DMS53 treated with DMSO at 0.1 percent for 48 hours (cell line): Measurements from ENCODE around the gene LIMD2.

ENCODE experiments used
- DNase-seq: peaks from one replicate; lab custom pipeline; 2025; ENCODE audit not compliant: unreplicated experiment; lab: John Stamatoyannopoulos, UW

Gene LIMD2

GRCh38 chr17:63701868-63702720 is 2.2 kb upstream of the LIMD2 start:
- no peak for DNase-seq

- DNase-seq = no peak
Measured at GRCh38 chr17:63701456-63701820, 1.5 kb upstream of the LIMD2 start.

DNA sequence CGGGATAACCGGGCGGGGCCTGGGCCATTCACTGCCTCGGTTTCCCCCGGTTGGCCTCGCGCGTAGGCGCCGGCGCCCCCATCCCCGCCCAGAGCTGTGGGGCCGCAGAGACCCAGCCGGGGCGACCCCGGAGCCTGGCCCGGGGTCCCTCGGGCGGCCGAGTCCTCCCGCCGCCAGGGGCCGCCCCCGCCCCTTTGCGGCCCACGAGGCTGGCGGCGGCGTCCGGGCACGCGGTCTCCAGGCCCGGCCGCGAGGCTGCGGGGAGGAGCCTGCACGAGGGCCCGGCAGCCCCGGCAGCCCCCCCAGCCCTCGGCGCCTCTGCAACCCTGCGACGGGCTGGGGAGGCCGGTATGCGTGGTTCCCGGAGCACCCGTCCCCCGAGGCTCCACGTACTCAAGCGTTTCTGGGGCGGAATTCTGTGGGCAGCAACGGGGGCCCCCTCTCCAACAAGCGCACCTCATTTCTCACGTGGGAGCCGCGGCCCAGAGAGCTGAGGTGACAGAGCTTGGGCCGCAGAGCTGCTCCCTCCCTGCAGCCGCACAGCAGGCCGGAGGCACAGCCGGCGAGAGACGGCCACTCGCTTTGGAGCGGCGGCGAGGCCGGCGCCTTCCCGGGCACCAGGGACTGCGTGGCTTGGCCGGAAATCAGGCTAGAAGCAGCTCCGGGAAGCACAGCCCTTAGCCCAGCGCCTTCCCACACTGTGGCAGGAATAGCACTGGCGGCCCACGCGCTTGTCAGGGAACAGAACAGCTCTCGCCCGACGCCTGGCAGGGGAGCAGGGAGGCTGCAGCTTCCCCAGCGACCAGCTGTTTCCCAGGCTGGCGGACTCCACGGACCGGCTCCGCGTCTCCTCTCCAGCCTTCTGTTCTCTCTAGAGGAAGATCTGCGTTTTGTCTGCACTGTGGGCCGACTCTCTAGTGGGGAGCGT is 867 bp upstream of the LIMD2 start:
- DNase-seq = peak; percentile 48

GRCh38 chr17:63698886-63699637 is 863 bp downstream of the LIMD2 start:
- DNase-seq = no peak

DNA sequence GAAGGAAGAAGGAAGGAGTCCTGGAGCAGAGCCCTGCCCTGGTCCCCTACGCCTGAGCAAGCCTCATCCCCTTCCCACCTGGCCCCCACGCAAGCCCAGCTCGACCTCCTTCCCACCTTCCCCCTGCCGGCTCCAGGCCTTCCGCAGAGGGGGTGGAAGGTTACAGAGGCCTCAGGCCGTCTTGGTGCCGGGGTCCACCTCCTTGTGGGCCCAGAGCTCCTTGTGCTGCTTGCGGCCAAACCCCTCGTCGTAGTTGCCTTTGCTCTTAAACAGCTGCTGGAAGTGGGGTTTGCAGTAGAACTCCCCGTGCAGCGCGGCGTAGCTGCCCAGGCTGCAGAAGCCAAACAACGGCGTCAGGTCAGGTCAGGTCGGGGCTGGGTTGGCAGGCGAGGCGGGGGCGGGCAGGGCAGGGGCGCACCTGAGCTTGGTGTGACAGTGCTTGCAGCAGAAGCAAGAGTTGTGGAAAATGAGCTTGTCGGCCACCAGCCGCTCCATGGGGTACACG is 1.5 kb downstream of the LIMD2 start:
- DNase-seq = no peak

GRCh38 chr17:63697341-63698286 is 2.3 kb downstream of the LIMD2 start:
- DNase-seq = peak; percentile 18

GRCh38 chr17:63696381-63696961 is 3.5 kb downstream of the LIMD2 start:
- no peak for DNase-seq

- DNase-seq = no peak
Measured at GRCh38 chr17:63695889-63696288, 4.0 kb downstream of the LIMD2 start.

- no peak for DNase-seq
Measured at GRCh38 chr17:63694950-63695773, 4.8 kb downstream of the LIMD2 start.

DNA sequence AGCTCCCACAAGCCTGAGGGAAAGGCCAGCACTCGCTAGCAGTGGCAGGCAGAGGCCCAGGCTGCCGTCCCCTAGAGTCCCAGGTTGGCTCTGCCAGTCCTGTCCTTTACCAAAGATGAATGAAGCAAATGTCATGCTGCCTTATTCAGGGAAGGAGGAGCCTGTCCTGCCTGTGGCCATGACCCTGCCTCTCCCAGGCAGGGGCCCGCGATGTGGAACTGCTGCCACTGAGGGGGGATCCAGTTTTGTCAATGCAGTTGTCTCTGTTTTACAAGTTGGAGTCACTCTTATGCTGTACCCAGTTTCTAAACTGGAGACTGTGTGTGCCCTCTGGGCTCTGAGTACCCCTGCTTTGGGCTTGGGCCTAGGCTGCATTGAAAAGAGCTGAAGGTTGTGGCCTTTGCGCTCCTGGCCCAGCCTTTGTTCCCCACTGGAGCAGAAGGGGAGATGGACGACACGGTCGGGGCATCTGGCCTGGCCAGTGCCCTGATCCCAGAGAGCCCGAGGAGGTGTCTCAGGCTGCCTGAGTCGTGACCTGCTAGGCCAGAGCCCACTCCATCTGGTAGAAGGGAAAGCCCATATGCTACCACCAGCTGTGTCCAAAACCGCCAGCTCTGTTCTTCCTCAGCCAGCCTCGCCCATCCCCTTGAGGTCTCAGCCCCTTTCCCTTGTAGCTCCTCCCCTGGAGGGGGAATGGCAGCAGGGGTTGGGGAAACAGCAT is 5.5 kb downstream of the LIMD2 start:
- DNase-seq = no peak

DNA sequence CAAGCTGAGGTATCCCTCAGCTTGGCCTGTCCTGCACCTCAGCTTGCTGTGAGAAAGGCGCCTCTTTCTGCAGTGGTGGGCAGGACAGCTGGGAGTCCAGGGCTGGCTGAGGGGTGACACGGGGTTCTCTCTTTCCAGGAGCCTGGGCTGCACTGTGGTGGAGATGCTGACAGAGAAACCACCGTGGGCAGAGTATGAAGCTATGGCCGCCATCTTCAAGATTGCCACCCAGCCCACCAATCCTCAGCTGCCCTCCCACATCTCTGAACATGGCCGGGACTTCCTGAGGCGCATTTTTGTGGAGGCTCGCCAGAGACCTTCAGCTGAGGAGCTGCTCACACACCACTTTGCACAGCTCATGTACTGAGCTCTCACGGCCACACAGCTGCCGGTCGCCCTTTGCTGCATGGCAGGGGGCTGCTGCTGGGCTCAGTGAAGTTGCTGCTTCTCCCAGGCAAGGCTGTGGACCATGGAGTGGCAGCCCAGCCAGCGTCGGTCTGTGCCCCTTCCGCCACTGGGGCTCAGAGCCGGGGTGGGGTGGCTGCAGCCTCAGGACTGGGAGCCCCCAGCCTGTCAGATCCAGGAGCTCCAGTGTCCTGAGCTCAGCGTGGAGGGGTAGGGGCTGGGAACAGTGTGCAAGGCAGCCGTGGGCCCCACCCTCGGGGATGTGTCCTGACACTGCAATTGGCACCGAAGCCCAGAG is 6.4 kb downstream of the LIMD2 start:
- no peak for DNase-seq

DNA sequence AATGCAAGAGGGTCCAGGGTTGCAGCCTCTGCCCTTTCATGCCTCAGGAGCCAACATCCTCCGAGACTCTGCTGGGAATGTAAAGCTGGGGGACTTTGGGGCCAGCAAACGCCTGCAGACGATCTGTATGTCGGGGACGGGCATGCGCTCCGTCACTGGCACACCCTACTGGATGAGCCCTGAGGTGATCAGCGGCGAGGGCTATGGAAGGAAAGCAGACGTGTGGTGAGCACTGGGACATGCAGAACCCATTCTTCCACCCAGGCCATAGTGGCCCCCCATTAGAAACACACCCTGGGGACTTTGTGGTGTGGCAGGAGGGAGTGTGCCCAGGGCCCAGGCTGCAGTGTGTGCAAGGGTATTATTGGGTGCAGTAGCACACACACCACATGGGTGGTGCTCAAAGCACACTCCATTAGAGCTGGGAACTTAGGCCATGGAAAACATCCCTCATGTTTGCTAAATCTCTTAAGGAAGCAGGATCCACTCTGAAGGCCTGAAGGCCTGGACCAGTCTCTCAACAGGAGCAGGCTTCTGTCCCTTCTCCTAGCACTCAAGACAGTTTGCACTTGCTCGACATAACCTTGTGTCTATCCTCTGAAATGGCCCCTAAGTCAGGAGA is 7.6 kb downstream of the LIMD2 start:
- no peak for DNase-seq

GRCh38 chr17:63689479-63689878 is 10.4 kb downstream of the LIMD2 start:
- no peak for DNase-seq

DNA sequence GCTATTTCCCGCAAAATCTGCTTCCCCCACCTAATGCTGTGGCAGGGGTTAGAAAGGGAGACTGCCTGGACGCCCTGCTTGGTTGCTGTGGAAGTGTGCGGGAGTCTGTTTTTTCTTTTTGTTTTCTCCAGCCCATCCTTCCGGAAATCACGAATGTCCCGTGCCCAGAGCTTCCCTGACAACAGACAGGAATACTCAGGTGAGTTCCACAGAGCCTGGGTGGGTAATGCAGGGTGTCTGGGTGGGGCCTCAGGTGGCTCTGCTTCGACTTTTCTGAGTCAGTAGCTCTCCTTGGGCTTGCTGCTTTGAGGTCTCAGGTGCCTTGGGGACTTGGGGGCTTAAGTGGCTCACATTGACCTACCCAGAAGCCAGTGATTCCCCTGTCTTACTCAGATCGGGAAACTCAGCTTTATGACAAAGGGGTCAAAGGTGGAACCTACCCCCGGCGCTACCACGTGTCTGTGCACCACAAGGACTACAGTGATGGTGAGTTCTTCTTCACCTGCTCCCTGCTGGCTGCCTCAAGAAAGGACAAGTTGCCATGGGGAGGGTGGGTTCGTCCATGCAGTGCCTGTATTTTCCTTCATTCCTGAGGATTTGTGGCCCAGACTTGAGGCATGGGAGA is 11.4 kb downstream of the LIMD2 start:
- no peak for DNase-seq

GRCh38 chr17:63686138-63686685 is 13.7 kb downstream of the LIMD2 start:
- DNase-seq = no peak

DNA sequence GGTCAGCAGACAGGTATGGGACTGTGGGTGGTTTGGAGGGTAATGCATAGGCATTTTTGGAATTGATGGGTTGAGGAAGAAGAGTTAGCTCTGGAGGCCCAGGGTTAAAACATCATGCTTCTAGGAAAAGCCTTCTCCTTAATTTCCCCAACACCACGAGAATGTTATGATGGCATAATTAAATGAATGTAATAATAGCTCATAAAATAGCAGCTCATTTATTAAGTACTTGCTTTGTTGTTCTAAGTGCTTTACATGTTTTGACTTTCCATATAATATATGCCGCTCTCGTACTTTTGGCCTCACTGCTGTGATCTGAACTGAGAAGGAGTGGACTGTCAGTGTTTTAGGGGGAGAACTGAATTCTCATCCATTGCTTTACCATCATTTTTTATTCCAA is 14.3 kb downstream of the LIMD2 start:
- DNase-seq = no peak
